Measurements from ENCODE around the gene ATG7.

DNA sequence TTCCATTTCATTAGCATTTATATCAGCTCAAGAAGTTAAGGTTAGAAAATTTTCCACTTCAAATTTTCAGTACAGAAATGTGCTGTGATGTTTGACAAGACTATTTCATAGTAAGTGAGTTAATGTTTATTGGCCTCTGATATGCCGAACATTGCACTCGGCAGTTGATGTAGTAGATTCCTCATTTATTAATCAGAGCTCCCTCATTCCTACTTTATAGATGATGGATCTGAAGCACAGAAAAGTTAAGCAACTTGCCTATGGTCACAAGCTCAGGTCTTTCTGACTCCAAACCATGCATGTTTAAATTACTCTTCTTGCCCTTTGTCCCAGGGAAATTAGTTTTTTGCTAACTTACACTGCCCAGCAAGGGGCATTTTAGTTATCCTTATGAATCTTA lies 92.0 kb downstream of the ATG7 start:
- TF ChIP-seq POLR2A (IDR thresholded peaks at IDR 0.05; ENCODE audit: borderline replicate concordance, extremely low read depth, insufficient read depth, insufficient read length) (no peak), EZH2 (IDR thresholded peaks at IDR 0.05) (no peak), SRF (IDR thresholded peaks at IDR 0.05; ENCODE audit: low read depth) (no peak)
- TF ChIP-seq, protein P1, sequence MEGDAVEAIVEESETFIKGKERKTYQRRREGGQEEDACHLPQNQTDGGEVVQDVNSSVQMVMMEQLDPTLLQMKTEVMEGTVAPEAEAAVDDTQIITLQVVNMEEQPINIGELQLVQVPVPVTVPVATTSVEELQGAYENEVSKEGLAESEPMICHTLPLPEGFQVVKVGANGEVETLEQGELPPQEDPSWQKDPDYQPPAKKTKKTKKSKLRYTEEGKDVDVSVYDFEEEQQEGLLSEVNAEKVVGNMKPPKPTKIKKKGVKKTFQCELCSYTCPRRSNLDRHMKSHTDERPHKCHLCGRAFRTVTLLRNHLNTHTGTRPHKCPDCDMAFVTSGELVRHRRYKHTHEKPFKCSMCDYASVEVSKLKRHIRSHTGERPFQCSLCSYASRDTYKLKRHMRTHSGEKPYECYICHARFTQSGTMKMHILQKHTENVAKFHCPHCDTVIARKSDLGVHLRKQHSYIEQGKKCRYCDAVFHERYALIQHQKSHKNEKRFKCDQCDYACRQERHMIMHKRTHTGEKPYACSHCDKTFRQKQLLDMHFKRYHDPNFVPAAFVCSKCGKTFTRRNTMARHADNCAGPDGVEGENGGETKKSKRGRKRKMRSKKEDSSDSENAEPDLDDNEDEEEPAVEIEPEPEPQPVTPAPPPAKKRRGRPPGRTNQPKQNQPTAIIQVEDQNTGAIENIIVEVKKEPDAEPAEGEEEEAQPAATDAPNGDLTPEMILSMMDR (IDR thresholded peaks at IDR 0.05 in 2 of 3, conservative IDR thresholded peaks at IDR 0.05 in 1 of 3; ENCODE audit: borderline replicate concordance in 1 of 3, insufficient read depth in 1 of 3, low read depth in 2 of 3, low read length in 2 of 3): no peak
- TF ChIP-seq, protein P2, sequence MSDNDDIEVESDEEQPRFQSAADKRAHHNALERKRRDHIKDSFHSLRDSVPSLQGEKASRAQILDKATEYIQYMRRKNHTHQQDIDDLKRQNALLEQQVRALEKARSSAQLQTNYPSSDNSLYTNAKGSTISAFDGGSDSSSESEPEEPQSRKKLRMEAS (IDR thresholded peaks at IDR 0.05): no peak

All from HCT116 (cell line).